Stimulated activated CD4-positive, alpha-beta T cell treated with anti-CD3 and anti-CD28 coated beads, TNF-alpha, amount 100 ng/mL, for 48 hours (primary cell): ENCODE measurements around the gene MAIP1.

Experiments used
- DNase-seq, 3 donors: peaks; one replicate each; pipeline ENCODE4 v3.0.0-alpha.2; 2020; ENCODE audit warnings: low read depth in 3 of 3

Gene MAIP1

GRCh38 chr2:199950396-199950795 lies 5.0 kb upstream of the MAIP1 start:
- DNase-seq, result no peak

- DNase-seq, result no peak
These were observed 4.4 kb upstream of the MAIP1 start for GRCh38 chr2:199951023-199951422.

DNA sequence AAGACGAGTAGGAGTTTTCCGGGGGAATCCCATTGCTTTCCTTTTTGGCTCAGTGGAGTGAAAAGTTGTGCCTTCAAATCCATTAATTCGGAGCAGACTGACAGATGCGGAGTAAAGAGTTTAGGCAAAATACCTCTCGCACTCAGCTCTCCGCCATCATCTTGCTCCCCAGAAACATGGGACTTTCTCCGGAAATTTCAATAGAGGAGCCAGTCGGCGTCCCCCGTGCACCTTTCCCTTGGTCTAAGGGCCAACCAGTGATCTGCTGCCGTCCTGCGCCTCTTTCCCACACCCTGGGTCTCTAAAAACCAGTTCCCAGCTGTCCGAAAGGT lies 409 bp upstream of the MAIP1 start:
- DNase-seq, result peak in 1 of 3 donors; percentile 7

DNA sequence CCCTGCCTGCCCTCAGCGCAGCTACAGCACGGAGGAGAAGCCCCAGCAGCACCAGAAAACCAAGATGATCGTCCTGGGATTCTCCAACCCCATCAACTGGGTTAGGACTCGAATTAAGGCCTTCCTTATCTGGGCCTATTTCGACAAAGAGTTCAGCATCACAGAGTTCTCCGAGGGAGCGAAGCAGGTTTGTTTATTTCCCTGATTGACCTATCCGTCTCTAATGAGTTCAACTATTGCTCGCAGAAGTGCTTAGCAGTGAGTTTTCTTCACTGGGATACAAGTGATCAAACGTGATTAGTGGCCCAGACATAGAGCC lies 639 bp downstream of the MAIP1 start:
- DNase-seq, result no peak

DNA sequence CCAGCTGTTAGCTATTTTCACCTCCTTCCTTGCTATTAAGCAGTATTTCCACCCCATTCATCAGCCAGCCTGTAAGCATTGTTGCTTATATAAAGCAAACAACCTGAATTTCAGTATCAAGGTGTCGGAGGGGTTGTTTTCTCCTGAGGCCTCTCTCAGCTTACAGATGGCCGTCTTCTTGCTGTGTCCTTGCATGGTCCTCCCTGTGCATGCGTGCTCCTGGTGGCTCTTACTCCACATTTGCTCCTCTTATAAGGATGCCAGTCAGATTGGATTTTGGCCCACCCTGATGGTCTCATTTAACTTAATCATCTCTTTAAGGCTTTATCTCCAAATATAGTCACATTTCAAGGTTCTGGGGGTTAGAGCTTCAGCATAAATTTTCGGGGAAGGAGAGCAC lies 2.6 kb downstream of the MAIP1 start:
- no peak for DNase-seq

DNA sequence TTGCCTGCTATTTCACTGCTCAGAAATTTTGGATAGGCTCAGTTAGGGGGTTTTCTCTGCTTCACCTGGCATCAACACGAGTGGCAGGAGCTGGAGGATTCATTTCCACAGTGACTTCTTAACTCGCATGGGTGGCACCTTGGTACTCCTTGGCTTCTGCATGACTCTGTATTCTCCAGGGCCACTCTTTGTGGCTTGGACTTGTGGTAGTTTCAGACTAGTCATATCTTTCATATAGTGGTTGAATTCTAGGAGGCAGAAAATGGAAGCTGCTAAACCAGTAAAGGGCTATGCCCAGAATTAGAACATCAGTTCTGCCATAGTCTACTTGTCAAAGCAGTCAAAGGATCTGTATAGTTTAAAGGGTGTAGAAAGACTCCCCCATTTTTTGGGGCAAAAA lies 6.8 kb downstream of the MAIP1 start:
- DNase-seq, result no peak

- no peak for DNase-seq
These were observed 11.0 kb downstream of the MAIP1 start for GRCh38 chr2:199966405-199966804.

- DNase-seq, result no peak
These were observed 11.6 kb downstream of the MAIP1 start for GRCh38 chr2:199966976-199967375.

GRCh38 chr2:199968126-199968525 lies 12.7 kb downstream of the MAIP1 start:
- DNase-seq, result no peak

DNA sequence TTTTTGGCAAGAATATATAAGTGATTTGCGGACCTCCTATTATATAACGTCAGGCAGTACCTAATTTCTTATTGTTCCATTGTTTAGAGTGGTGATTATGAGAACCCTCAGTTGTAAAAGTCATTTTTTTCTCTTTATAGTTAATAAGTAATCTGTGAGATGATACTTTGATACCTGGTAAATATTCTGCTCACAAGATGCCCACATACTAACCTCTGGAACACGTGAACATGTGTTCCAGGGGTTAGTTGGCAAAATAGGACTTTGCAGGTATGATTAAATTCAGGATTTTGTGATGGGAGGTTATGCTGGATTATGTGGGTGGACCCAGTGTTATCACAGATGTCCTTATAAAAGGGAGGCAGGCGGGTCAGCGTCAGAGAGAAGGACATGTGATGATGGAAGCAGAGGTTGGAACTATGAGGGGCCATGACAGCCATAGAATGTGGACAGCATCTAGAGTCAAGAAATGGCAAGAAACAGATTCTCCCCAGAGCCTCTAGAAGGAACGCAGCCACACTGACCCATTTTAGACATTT lies 16.8 kb downstream of the MAIP1 start:
- DNase-seq, result no peak

DNA sequence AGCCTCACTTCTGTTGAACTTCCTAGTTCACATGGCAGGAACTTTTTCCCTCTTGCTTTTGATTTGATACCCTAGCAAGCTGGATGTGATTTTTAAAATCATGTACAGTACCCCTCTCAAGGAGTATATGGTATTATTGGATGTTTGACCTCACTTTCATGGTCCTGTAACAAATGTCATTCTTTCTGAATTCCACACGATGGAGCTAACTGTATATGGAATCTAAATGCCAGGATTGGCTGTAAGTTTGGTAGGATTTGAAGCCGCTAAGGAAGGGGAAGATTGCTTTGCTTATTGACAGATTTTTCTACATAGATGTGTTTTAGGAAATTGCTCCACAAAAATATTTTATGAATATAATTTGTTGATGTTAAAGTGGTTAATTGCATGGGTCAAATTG lies 18.3 kb downstream of the MAIP1 start:
- DNase-seq, result no peak

- DNase-seq, result no peak
These were observed 20.0 kb downstream of the MAIP1 start for GRCh38 chr2:199975273-199975895.

DNA sequence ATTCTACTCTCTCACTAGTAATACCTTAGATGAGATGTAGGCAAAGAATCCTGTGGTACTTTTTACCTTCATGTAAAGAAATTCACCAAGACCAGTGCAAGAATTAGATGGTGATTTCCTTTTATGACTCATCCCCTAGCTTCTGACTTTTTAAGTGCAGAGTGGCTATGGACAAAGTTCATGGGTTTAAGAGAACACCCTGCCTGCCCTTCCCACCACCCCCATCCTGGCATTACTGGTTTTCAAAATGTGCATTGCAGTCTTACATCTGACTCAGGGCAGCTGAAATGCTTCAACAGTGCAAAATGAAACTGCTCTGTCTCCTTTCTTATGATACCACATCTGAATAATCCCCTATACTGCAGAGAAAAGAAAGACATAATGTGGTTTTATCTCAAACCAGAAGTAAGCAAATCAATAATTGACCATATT lies 22.6 kb downstream of the MAIP1 start:
- peak in 2 of 3 donors; percentile 25 to 31 for DNase-seq

- DNase-seq, result no peak
These were observed 24.0 kb downstream of the MAIP1 start for GRCh38 chr2:199979398-199979797.

GRCh38 chr2:199979832-199980628 lies 24.6 kb downstream of the MAIP1 start:
- peak; percentile 62 to 81 (median 81) for DNase-seq

GRCh38 chr2:199982126-199982843 lies 26.9 kb downstream of the MAIP1 start:
- no peak for DNase-seq

- DNase-seq, result no peak
These were observed 28.2 kb downstream of the MAIP1 start for GRCh38 chr2:199983534-199983933.

DNA sequence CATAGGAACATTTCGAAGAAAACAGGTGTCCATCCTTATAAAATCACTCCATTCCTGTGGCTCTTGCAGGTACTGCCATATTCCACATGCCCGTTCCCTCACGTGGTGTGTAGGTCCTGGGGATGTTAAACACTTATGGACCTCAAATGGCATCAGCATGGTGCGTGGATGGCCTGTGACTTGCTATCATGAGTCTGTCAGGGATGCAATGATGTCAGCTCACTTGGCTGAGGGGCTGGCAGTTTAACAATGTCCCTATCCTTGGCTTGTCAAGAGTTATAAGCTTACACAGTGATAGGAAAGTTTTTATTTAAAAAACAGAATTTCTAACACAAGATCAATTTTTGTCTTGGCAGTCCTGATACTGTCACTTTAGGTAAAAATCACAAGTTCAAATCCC lies 28.8 kb downstream of the MAIP1 start:
- no peak for DNase-seq

DNA sequence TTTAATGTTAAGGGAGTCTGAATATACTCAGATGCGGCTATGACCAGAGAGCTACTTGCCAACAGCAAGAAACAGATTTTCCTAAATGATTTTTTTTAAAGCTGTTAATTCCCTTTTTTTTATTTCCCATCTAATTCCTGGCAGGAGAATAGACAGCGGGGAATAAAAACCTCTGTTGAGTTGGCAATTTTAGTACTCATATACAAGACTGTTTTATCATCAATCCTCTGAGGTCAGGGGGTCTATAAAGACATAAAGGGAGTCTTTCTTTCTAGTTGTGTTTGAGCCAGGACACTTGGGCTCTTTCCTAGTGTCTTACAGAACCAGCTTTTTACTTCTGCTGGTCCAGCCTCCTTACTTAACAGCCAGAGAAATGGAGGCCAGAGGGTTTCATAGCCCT lies 29.4 kb downstream of the MAIP1 start:
- no peak for DNase-seq

- peak; percentile 37 to 57 (median 43) for DNase-seq
These were observed 30.3 kb downstream of the MAIP1 start for GRCh38 chr2:199985625-199986207.

- DNase-seq, result no peak
These were observed 32.2 kb downstream of the MAIP1 start for GRCh38 chr2:199987586-199987985.

GRCh38 chr2:199988151-199988550 lies 32.8 kb downstream of the MAIP1 start:
- DNase-seq, result no peak
